Measurements from ENCODE around the gene ETV3L.
"Not testable (repeated sequence)": the region's sequence is repeated elsewhere in the genome, so short reads cannot be mapped to it uniquely, and the experiment has no call there.

ETV3L gene

GRCh38 chr1:157077394-157077793, 22.2 kb downstream of the ETV3L start:
- no peak for DNase-seq (ENCODE audit: low read depth)

GRCh38 chr1:157073944-157074685, 25.5 kb downstream of the ETV3L start:
- no peak for DNase-seq (ENCODE audit: low read depth)

- DNase-seq (ENCODE audit: low read depth), result no peak
Measured at GRCh38 chr1:157069601-157070000, 30.0 kb downstream of the ETV3L start.

- not testable (repeated sequence) for DNase-seq (ENCODE audit: low read depth)
Measured at GRCh38 chr1:157059241-157059640, 40.4 kb downstream of the ETV3L start.

- no peak for DNase-seq (ENCODE audit: low read depth)
Measured at GRCh38 chr1:157056269-157056668, 43.3 kb downstream of the ETV3L start.

- not testable (repeated sequence) for DNase-seq (ENCODE audit: low read depth)
Measured at GRCh38 chr1:157055729-157056128, 43.9 kb downstream of the ETV3L start.

GRCh38 chr1:157050836-157051235, 48.8 kb downstream of the ETV3L start:
- DNase-seq (ENCODE audit: low read depth), result no peak

- no peak for DNase-seq (ENCODE audit: low read depth)
Measured at GRCh38 chr1:157047062-157047410, 52.6 kb downstream of the ETV3L start.

GRCh38 chr1:157045250-157046218, 54.1 kb downstream of the ETV3L start, which contains the start of gene ARHGEF11:
ARHGEF11 (minus strand) TSS chr1:157045742; CDS start chr1:157044330, 1,412 bp downstream.
- DNase-seq (ENCODE audit: low read depth), result no peak

GRCh38 chr1:157044326-157044725, 55.3 kb downstream of the ETV3L start:
- no peak for DNase-seq (ENCODE audit: low read depth)

GRCh38 chr1:157043685-157044084, 55.9 kb downstream of the ETV3L start:
- DNase-seq (ENCODE audit: low read depth), result no peak

- DNase-seq (ENCODE audit: low read depth), result no peak
Measured at GRCh38 chr1:157042846-157043245, 56.8 kb downstream of the ETV3L start.
